ENCODE measurements around the gene ZC3H13. TPM values are rescaled to one million over a fixed set of nuclear protein-coding genes. Genes with fewer than 3 reads are reported as not detected.

The ZC3H13 gene
- total RNA-seq, 1 donor from 2014 or later: 30.2 TPM

GRCh38 chr13:46100191-46100815 is 47.8 kb upstream of the ZC3H13 start:
- DNase-seq (ENCODE audit: extremely low spot score in 2 of 2): no peak
- Histone ChIP-seq H3K27ac (no peak overlapping the region), H3K4me1 (no peaks in the 10 kb centered on the region), H3K4me3 (no peak overlapping the region), H3K9me3 (no peaks in the 10 kb centered on the region), H3K36me3 (no peaks in the 10 kb centered on the region), H3K27me3 (no peaks in the 10 kb centered on the region)
- intact Hi-C loops (cut with DNase I): no loop called here
- TF ChIP-seq POLR2AphosphoS5 (IDR thresholded peaks at IDR 0.05; ENCODE audit: insufficient read depth in 1 of 2, low read depth in 1 of 2): no peak

- H3K36me3 ChIP-seq: no peaks in the 10 kb centered on the region
- no peak for DNase-seq (ENCODE audit: extremely low spot score in 2 of 2)
- H3K9me3 ChIP-seq: no peaks in the 10 kb centered on the region
- no peak overlapping the region for H3K27ac ChIP-seq
- no peak for TF ChIP-seq POLR2AphosphoS5 (IDR thresholded peaks at IDR 0.05; ENCODE audit: insufficient read depth in 1 of 2, low read depth in 1 of 2)
- TF ChIP-seq, protein P1, sequence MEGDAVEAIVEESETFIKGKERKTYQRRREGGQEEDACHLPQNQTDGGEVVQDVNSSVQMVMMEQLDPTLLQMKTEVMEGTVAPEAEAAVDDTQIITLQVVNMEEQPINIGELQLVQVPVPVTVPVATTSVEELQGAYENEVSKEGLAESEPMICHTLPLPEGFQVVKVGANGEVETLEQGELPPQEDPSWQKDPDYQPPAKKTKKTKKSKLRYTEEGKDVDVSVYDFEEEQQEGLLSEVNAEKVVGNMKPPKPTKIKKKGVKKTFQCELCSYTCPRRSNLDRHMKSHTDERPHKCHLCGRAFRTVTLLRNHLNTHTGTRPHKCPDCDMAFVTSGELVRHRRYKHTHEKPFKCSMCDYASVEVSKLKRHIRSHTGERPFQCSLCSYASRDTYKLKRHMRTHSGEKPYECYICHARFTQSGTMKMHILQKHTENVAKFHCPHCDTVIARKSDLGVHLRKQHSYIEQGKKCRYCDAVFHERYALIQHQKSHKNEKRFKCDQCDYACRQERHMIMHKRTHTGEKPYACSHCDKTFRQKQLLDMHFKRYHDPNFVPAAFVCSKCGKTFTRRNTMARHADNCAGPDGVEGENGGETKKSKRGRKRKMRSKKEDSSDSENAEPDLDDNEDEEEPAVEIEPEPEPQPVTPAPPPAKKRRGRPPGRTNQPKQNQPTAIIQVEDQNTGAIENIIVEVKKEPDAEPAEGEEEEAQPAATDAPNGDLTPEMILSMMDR (IDR thresholded peaks at IDR 0.05): no peak
- TF ChIP-seq POLR2A (IDR thresholded peaks at IDR 0.05): no peak
- H3K27me3 ChIP-seq: no peaks in the 10 kb centered on the region
- H3K4me1 ChIP-seq: no peaks in the 10 kb centered on the region
- no peak overlapping the region for H3K4me3 ChIP-seq
- intact Hi-C loops (cut with DNase I): no loop called here
Observed at GRCh38 chr13:46097663-46098062, 45.1 kb upstream of the ZC3H13 start.

- Histone ChIP-seq H3K4me1 (no peaks in the 10 kb centered on the region), H3K4me3 (no peak overlapping the region), H3K9me3 (no peaks in the 10 kb centered on the region), H3K27me3 (no peaks in the 10 kb centered on the region), H3K27ac (no peak overlapping the region), H3K36me3 (no peaks in the 10 kb centered on the region)
- no peak for DNase-seq (ENCODE audit: extremely low spot score in 2 of 2)
- intact Hi-C loops (cut with DNase I): no loop called here
- TF ChIP-seq, protein P1 (IDR thresholded peaks at IDR 0.05): no peak
- TF ChIP-seq POLR2AphosphoS5 (IDR thresholded peaks at IDR 0.05; ENCODE audit: insufficient read depth in 1 of 2, low read depth in 1 of 2) (no peak), POLR2A (IDR thresholded peaks at IDR 0.05) (no peak)
Observed at GRCh38 chr13:46097015-46097414, 44.5 kb upstream of the ZC3H13 start.

DNA sequence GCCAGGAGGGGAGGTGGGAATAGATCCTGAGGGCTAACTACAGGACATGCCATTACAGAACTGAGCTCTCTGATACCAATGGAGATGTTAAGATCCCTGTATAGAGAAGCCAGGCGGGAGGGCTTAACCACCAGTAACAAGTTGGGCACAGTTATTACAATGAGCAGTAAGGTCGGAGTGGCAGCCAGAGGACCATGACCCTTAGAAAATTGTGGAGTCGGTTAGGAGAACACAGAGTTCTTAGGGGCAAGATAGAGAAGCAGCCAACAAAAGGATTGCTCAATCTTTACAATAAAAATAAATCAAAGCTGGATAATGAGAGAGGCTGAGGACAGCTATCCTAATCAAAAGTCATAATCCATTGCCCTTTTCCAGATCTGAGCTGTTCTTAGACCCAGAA is 41.9 kb upstream of the ZC3H13 start:
- no peaks in the 10 kb centered on the region for H3K27me3 ChIP-seq
- H3K36me3 ChIP-seq: no peaks in the 10 kb centered on the region
- no peak overlapping the region for H3K27ac ChIP-seq
- no peaks in the 10 kb centered on the region for H3K9me3 ChIP-seq
- DNase-seq (ENCODE audit: extremely low spot score in 2 of 2): no peak
- TF ChIP-seq, protein P1 (IDR thresholded peaks at IDR 0.05): no peak
- TF ChIP-seq POLR2A (IDR thresholded peaks at IDR 0.05): no peak
- no peak for TF ChIP-seq POLR2AphosphoS5 (IDR thresholded peaks at IDR 0.05; ENCODE audit: insufficient read depth in 1 of 2, low read depth in 1 of 2)
- no peak overlapping the region for H3K4me3 ChIP-seq
- no peaks in the 10 kb centered on the region for H3K4me1 ChIP-seq
- intact Hi-C loops (cut with DNase I): no loop called here

DNA sequence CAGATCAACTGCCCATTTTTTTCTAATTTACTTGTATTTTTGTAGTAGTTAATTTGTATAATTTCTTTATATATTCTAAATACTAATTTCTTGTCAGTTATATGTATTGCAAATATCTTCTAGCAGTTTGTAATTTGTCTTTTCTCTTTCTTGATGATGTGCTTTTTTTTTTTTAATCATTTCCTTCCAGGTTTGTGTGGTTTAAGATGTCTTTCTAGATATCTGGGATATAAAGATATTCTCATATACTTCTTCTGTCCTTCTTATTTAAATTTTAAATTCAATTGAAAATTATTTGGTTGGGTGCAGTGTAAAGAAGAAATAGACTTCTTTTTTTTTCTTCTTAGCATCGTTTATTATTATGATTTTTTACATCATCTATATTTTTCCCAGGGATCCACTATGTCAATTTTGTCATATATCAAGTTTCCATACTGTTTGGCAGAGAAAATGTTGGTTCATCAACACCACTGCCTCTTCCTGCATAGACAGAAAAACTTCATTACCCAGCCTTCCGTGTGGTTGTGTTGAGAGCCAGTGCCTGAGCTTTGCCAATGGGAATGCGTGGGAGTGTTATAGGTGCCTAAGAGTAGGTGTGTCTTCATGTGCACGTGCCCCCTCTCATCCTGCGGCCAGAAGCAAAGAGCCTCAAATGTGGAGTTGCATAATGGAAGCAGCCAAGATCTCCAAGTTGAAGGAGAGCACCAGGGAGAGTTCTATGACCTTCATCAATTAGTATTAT is 36.4 kb upstream of the ZC3H13 start:
- TF ChIP-seq POLR2AphosphoS5 (IDR thresholded peaks at IDR 0.05; ENCODE audit: insufficient read depth in 1 of 2, low read depth in 1 of 2) (no peak), POLR2A (IDR thresholded peaks at IDR 0.05) (no peak)
- TF ChIP-seq, protein P1 (IDR thresholded peaks at IDR 0.05): no peak
- Histone ChIP-seq H3K27me3 (no peaks in the 10 kb centered on the region), H3K4me1 (no peaks in the 10 kb centered on the region), H3K36me3 (no peaks in the 10 kb centered on the region), H3K4me3 (no peak overlapping the region), H3K27ac (no peak overlapping the region), H3K9me3 (no peaks in the 10 kb centered on the region)
- intact Hi-C loops (cut with DNase I): no loop called here
- no peak for DNase-seq (ENCODE audit: extremely low spot score in 2 of 2)

Data from vagina (tissue), 2 donors.